ENCODE data around the gene DEF6. TPM values are rescaled to one million over a fixed set of nuclear protein-coding genes. Genes with fewer than 3 reads are reported as not detected.

DEF6 gene
- total RNA-seq, 1 experiment from 2014 or later: 37.3 TPM

- POLR2A ChIA-PET (ENCODE audit: unreplicated experiment): interaction anchor here (0.6 to 0.7 kb wide), 4 partner anchors 31 to 73 kb away, joined by 3 to 15 read pairs (median 5); no protein-coding TSS in a partner anchor
- Histone ChIP-seq H4K20me1 (ENCODE audit: low read length) (peaks cover 44% of the 10 kb centered on the region), H3F3A (ENCODE audit: low read length, unreplicated experiment) (no peaks in the 10 kb centered on the region), H3K36me3 (ENCODE audit: low read depth, low read length) (peaks cover 25% of the 10 kb centered on the region; the same call in 1 of the 2 replicates), H3K9me2 (replicated peaks; ENCODE audit: low read length) (no peaks in the 10 kb centered on the region), H3K9ac (ENCODE audit: low read length) (peak within 1 kb of the TSS; percentile 95), H3K9me3 (ENCODE audit: low read length) (no peaks in the 10 kb centered on the region), H3K27me3 (ENCODE audit: low read length) (no peaks in the 10 kb centered on the region), H2AFZ (ENCODE audit: low read length) (no peak within 1 kb of the TSS), H3K27ac (ENCODE audit: low read length) (peak within 1 kb of the TSS; percentile 51), H3K79me2 (ENCODE audit: low read length) (peaks cover 51% of the 10 kb centered on the region), H3K4me1 (ENCODE audit: insufficient read depth, low read length) (peaks cover 34% of the 10 kb centered on the region), H3K4me3 (ENCODE audit: low read length) (peak within 1 kb of the TSS; percentile 98), H3K4me2 (ENCODE audit: low read length) (peak within 1 kb of the TSS; percentile 98)
- peak; percentile 92 for ATAC-seq
- CTCF ChIA-PET: interaction anchor here (0.6 to 3.8 kb wide), 8 partner anchors 10 to 122 kb away, joined by 3 to 29 read pairs (median 5); partner anchors contain the start of gene FANCE
- TF ChIP-seq CTCF (conservative IDR thresholded peaks at IDR 0.05; ENCODE audit: low read depth, low read length): peak; percentile 97
- no peak for TF ChIP-seq EZH2 (IDR thresholded peaks at IDR 0.05; ENCODE audit: low read length, unreplicated experiment)
- no peak for TF ChIP-seq EZH2phosphoT487 (IDR thresholded peaks at IDR 0.05; ENCODE audit: borderline replicate concordance, low read length)
- DNase-seq: peak; percentile 99
- intact Hi-C loops (cut with micrococcal nuclease): loop anchor here (1.0 kb wide), 4 partner anchors 49 to 126 kb away; partner anchors contain the start of gene RPL10A
- BruUV-seq (replicated peaks): no TSS peak
Measured at GRCh38 chr6:35342258-35343091, 44.9 kb downstream of the DEF6 start, which contains the start of gene PPARD. Gene PPARD, plus strand, starts transcription at chr6:35342558. Its CDS starts 68,530 bp downstream, at chr6:35411088.

- peak; percentile 2 for ATAC-seq
Measured at GRCh38 chr6:35343092-35343834, 45.6 kb downstream of the DEF6 start.

More at GRCh38 chr6:35343092-35343834, 45.6 kb downstream of the DEF6 start:
- Histone ChIP-seq H3K4me2 (ENCODE audit: low read length) (peak overlapping the region; percentile 98), H3K79me2 (ENCODE audit: low read length) (peaks cover 55% of the 10 kb centered on the region), H2AFZ (ENCODE audit: low read length) (no peak overlapping the region), H3K27me3 (ENCODE audit: low read length) (no peaks in the 10 kb centered on the region), H3F3A (ENCODE audit: low read length, unreplicated experiment) (no peaks in the 10 kb centered on the region), H3K4me1 (ENCODE audit: insufficient read depth, low read length) (peaks cover 34% of the 10 kb centered on the region), H3K4me3 (ENCODE audit: low read length) (peak overlapping the region; percentile 98), H3K9me2 (replicated peaks; ENCODE audit: low read length) (no peaks in the 10 kb centered on the region), H3K9ac (ENCODE audit: low read length) (peak overlapping the region; percentile 95), H3K27ac (ENCODE audit: low read length) (peak overlapping the region; percentile 51), H3K36me3 (ENCODE audit: low read depth, low read length) (peaks cover 25% of the 10 kb centered on the region; the same call in 1 of the 2 replicates), H3K9me3 (ENCODE audit: low read length) (no peaks in the 10 kb centered on the region), H4K20me1 (ENCODE audit: low read length) (peaks cover 44% of the 10 kb centered on the region)
- ChIA-PET POLR2A (ENCODE audit: unreplicated experiment) (interaction anchor here (0.6 to 0.7 kb wide), 2 partner anchors 72 to 138 kb away, joined by 3 to 15 read pairs; no protein-coding TSS in a partner anchor), CTCF (interaction anchor here (0.8 to 3.8 kb wide), 2 partner anchors 58 to 72 kb away, joined by 3 to 28 read pairs; no protein-coding TSS in a partner anchor)
- DNase-seq: peak; percentile 27
- TSS peak; percentile 54 for BruUV-seq (replicated peaks)
- TF ChIP-seq EZH2phosphoT487 (IDR thresholded peaks at IDR 0.05; ENCODE audit: borderline replicate concordance, low read length) (no peak), CTCF (conservative IDR thresholded peaks at IDR 0.05; ENCODE audit: low read depth, low read length) (no peak), EZH2 (IDR thresholded peaks at IDR 0.05; ENCODE audit: low read length, unreplicated experiment) (no peak)
- intact Hi-C loops (cut with micrococcal nuclease): no loop called here

Data from PC-3 (cell line).